Measurements from ENCODE around the gene NCAPD2.

The NCAPD2 gene

GRCh38 chr12:6461401-6462233 is 32.3 kb upstream of the NCAPD2 start:
- no peak for DNase-seq (ENCODE audit: low read depth)
- H3K4me3 ChIP-seq (ENCODE audit: control insufficient read depth, low read depth, low read length), result no peak overlapping the region
- TF ChIP-seq, protein P1, sequence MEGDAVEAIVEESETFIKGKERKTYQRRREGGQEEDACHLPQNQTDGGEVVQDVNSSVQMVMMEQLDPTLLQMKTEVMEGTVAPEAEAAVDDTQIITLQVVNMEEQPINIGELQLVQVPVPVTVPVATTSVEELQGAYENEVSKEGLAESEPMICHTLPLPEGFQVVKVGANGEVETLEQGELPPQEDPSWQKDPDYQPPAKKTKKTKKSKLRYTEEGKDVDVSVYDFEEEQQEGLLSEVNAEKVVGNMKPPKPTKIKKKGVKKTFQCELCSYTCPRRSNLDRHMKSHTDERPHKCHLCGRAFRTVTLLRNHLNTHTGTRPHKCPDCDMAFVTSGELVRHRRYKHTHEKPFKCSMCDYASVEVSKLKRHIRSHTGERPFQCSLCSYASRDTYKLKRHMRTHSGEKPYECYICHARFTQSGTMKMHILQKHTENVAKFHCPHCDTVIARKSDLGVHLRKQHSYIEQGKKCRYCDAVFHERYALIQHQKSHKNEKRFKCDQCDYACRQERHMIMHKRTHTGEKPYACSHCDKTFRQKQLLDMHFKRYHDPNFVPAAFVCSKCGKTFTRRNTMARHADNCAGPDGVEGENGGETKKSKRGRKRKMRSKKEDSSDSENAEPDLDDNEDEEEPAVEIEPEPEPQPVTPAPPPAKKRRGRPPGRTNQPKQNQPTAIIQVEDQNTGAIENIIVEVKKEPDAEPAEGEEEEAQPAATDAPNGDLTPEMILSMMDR (IDR thresholded peaks at IDR 0.05; ENCODE audit: control insufficient read depth, insufficient read depth, low read depth, low read length, missing control alignments), result no peak

GRCh38 chr12:6462234-6462995 is 31.5 kb upstream of the NCAPD2 start:
- DNase-seq (ENCODE audit: low read depth), result no peak
- TF ChIP-seq, protein P1 (IDR thresholded peaks at IDR 0.05; ENCODE audit: control insufficient read depth, insufficient read depth, low read depth, low read length, missing control alignments), result no peak
- H3K4me3 ChIP-seq (ENCODE audit: control insufficient read depth, low read depth, low read length), result no peak overlapping the region

DNA sequence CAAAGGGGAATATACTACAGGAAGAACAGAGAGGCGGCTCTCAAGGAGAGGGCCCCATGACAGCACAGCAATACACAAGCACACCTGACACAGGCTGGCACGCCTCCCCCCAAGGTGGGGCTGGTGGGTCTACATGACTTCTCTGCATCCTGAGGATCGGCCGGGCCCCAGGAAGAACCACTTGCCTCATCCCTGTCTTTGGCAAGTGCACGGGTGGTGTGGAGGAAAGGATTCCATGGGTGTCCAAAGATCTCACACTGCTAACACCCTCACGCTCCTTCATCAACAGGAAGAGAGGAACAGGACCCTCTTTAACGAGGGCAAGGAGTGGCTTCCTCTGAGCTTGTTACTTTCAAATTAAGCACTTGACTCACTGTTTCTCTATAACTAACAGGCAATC is 30.7 kb upstream of the NCAPD2 start:
- H3K4me3 ChIP-seq (ENCODE audit: control insufficient read depth, low read depth, low read length), result no peak overlapping the region
- no peak for DNase-seq (ENCODE audit: low read depth)
- TF ChIP-seq, protein P1 (IDR thresholded peaks at IDR 0.05; ENCODE audit: control insufficient read depth, insufficient read depth, low read depth, low read length, missing control alignments), result no peak

GRCh38 chr12:6463858-6464257 is 30.0 kb upstream of the NCAPD2 start:
- TF ChIP-seq, protein P1 (IDR thresholded peaks at IDR 0.05; ENCODE audit: control insufficient read depth, insufficient read depth, low read depth, low read length, missing control alignments), result no peak
- DNase-seq (ENCODE audit: low read depth), result no peak
- no peak overlapping the region for H3K4me3 ChIP-seq (ENCODE audit: control insufficient read depth, low read depth, low read length)

GRCh38 chr12:6464531-6464930 is 29.4 kb upstream of the NCAPD2 start:
- no peak overlapping the region for H3K4me3 ChIP-seq (ENCODE audit: control insufficient read depth, low read depth, low read length)
- TF ChIP-seq, protein P1 (IDR thresholded peaks at IDR 0.05; ENCODE audit: control insufficient read depth, insufficient read depth, low read depth, low read length, missing control alignments), result no peak
- no peak for DNase-seq (ENCODE audit: low read depth)

- H3K4me3 ChIP-seq (ENCODE audit: control insufficient read depth, low read depth, low read length), result no peak overlapping the region
- TF ChIP-seq, protein P1 (IDR thresholded peaks at IDR 0.05; ENCODE audit: control insufficient read depth, insufficient read depth, low read depth, low read length, missing control alignments), result peak; percentile 90
- peak; percentile 42 for DNase-seq (ENCODE audit: low read depth)
These were observed 28.3 kb upstream of the NCAPD2 start for GRCh38 chr12:6465467-6466183.
